Muscle layer of duodenum (tissue), 2 donors: ENCODE measurements around the gene UCKL1.

Experiments used
- H3K27ac ChIP-seq: one replicate; pipeline ENCODE4 v1.7.0; 2013; ENCODE audit warnings: mild to moderate bottlenecking, low read length
- H3K27me3 ChIP-seq: one replicate; pipeline ENCODE4 v1.7.0; 2013; ENCODE audit warnings: low read depth, mild to moderate bottlenecking, control low read depth, low read length
- H3K36me3 ChIP-seq, 2 donors: one replicate each; pipeline ENCODE4 v1.7.0; 2013; ENCODE audit warnings: low read length in 2 of 2, control low read depth in 1 of 2, mild to moderate bottlenecking in 1 of 2; ENCODE audit not compliant: insufficient read depth in 2 of 2, control insufficient read depth in 1 of 2
- H3K4me1 ChIP-seq, 2 donors: one replicate each; pipeline ENCODE4 v1.7.0; 2013; ENCODE audit warnings: low read length in 2 of 2, mild to moderate bottlenecking in 2 of 2, control low read depth in 1 of 2, moderate library complexity in 1 of 2; ENCODE audit not compliant: insufficient read depth in 2 of 2, control insufficient read depth in 1 of 2
- H3K4me3 ChIP-seq, 2 donors: one replicate each; pipeline ENCODE4 v1.7.0; 2013; ENCODE audit warnings: low read length in 2 of 2, low read depth in 1 of 2, mild to moderate bottlenecking in 1 of 2
- H3K9me3 ChIP-seq, 2 donors: one replicate each; pipeline ENCODE4 v1.7.0; 2013; ENCODE audit warnings: low read length in 2 of 2, control low read depth in 1 of 2, mild to moderate bottlenecking in 1 of 2; ENCODE audit not compliant: control insufficient read depth in 1 of 2
- donor health status: healthy.

The UCKL1 gene

DNA sequence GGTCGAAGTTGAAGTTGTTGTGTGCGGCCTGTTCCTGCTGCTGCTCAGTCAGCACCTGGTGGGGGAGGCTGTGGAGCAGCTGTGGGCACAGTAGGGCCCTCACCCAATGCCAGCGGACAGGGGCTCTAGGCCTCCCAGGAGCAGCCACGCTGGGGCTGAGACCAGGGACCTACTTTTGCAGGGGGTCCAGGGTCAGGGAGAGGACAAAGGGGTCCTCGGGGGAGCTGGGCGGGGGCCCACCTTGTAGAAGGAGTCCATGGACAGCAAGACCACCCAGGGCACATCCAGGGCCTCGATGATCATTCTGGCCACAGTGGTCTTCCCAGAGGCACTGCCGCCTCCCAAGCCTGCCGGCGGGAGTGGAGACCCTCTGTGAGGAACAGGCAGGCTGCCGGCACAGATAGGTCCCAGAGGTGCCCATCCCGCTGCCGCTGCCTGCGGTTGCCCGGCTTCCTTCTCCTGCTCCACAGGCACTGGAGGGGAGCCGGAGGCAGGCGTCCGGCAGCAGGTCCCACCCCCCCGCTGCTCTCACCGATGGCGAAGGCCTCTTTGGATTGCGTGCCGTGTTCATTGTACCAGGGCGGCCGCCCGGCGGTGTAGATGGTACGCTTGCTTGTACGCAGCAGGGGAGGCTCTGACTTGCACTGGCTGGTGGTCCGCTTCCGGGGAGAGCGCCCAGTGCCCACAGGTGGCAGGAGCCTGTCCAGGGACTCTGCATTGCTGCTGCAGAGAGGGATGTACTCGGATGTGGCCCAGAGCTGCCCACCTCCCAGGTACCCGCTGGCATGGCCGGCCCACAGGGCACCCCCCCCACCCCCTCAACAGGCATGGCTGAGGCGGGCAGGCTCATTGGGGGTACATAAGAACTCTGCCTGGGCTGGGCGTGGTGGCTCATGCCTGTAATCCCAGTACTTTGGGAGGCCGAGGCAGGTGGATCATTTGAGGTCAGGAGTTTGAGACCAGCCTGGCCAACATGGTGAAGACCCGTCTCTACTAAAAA is 10.0 kb downstream of the UCKL1 start:
- Histone ChIP-seq H3K4me1 (peaks cover 18 to 42% of the 10 kb centered on the region in 2 donors), H3K9me3 (no peaks in the 10 kb centered on the region), H3K27me3 (no peaks in the 10 kb centered on the region), H3K4me3 (no peak overlapping the region), H3K27ac (no peak overlapping the region), H3K36me3 (peaks cover 16 to 37% of the 10 kb centered on the region in 2 donors)

DNA sequence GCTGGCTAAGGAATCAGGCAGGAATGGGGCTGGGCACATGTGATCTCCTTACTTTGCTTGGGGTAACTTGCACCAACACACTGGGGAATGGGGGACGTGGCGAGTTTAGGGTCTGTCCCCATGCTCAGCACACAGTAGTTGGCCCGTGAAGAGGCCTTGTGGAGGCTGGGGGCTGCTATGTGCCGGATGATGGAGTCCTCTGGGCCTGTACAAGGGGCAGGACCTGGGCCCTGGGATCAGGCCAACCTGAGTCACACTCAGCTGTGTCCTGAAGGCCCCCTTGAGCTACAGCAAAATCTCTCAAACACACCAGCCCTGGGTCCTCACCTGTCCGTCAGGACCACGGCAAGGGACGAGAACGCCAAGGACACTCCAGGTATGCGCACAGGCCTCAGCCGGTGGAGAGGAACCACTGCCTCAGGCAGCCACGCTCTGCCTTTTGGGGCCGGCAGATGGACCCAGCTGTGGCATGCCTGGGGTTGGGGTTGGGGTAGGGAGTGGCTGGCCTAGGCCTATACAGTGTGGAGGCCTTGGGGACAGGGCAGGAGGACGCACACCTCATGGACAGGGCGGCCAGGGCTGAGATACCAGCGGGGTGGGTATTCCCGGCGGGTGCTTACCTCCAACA is 11.1 kb downstream of the UCKL1 start:
- H3K4me1 ChIP-seq: peaks cover 11 to 31% of the 10 kb centered on the region in 2 donors
- H3K27me3 ChIP-seq: no peaks in the 10 kb centered on the region
- H3K36me3 ChIP-seq: peaks cover 16 to 47% of the 10 kb centered on the region in 2 donors
- no peak overlapping the region for H3K4me3 ChIP-seq
- no peak overlapping the region for H3K27ac ChIP-seq
- H3K9me3 ChIP-seq: no peaks in the 10 kb centered on the region

DNA sequence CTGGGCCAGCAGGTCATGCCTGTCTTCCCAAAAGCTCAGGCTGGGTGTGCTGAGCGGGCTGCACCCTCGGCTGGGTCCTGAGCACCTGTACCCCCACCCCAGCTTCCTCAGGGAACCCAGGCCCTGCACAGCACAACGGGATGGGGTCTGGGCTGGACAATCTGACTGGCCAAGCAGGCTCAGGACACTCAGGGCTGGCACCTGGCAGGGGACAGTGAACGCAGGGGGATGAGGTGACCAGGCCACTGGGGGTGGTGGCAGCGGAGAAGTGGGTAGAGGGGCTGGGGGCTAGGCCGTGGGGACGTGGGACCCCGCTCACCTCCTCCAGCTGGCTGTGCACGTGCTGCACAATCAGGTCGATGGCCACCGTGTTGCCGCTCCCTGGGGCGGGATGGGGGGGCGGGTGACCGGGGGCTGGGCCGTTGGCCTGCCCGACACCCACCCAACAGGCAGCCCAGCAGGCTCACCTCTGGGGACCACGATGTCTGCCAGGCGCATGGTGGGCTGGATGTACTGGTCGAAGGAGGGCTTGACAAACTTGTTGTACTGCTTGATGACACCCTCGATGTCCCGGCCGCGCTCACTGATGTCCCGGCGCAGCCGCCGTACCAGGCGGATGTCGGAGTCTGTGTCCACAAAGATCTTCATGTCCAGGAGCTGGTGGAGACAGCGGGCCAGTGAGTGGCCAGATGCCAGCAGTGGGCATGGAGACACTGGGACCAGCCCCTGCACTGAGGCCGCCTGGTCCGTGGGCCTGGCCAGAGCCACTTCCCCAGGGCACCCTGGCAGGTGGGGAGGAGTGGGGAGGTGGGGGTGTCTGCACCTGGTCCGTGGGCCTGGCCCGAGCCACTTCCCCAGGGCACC is 11.9 kb downstream of the UCKL1 start:
- no peak overlapping the region for H3K4me3 ChIP-seq
- H3K9me3 ChIP-seq: no peaks in the 10 kb centered on the region
- peaks cover 6 to 23% of the 10 kb centered on the region in 2 donors for H3K4me1 ChIP-seq
- no peaks in the 10 kb centered on the region for H3K27me3 ChIP-seq
- H3K36me3 ChIP-seq: peaks cover 16 to 53% of the 10 kb centered on the region in 2 donors
- no peak overlapping the region for H3K27ac ChIP-seq

DNA sequence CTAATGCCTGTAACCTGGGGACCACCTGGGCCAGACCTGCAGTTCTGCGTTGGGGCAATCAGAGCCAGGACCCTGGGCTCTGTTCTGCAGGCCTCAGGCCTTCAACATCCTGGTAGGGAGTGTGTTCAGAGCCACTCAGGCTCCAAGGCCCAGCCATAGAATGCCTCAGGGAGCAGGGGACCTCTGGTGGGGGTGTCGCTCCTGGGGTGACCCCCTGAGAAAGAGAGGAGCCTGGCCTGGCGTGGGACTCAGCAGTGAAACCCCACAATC is 12.5 kb downstream of the UCKL1 start:
- Histone ChIP-seq H3K27me3 (no peaks in the 10 kb centered on the region), H3K27ac (no peak overlapping the region), H3K9me3 (no peaks in the 10 kb centered on the region), H3K4me1 (peaks cover 2 to 17% of the 10 kb centered on the region in 2 donors), H3K4me3 (no peak overlapping the region), H3K36me3 (peaks cover 16 to 58% of the 10 kb centered on the region in 2 donors)

DNA sequence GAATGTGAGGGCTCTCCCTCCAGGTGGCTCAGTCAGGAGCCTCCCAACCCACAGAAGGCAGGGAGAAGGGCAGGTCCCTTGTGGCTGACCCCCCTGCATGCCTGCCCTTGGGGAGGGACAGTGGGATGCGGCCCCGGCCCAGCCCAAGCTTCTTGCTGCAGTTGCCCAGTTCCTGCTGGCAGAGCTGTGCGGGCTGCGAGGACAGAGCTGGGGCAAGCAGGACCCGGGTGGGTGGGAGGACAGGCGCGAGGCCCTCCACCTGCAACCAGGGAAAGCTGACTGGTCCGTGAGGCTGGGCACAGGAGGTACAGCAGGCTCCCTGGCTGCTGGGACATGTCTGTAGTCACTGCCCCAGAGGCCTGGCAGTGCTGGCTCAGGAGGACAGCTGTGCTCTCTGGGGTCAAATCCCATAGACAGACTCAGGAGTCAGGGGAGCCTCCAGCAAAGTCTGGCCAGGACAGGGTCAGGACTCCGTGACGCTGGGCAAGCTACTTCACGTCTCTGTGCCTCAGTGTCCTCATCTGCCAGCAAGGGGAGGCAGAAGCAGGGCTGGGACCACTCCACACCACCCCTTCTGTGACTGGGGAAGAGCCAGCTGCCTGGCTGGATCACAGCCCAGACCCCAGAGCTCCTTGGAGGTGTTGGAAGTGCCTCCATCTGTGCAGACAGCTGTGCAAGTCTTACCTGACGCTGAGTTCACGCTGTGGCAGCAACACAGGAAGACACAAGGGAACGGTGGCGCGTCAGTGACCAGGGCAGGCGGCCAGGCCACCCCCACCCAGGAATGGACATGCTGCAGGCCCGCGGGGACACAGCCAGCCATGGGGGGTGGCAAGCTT is 13.0 kb downstream of the UCKL1 start:
- peaks cover 16 to 60% of the 10 kb centered on the region in 2 donors for H3K36me3 ChIP-seq

DNA sequence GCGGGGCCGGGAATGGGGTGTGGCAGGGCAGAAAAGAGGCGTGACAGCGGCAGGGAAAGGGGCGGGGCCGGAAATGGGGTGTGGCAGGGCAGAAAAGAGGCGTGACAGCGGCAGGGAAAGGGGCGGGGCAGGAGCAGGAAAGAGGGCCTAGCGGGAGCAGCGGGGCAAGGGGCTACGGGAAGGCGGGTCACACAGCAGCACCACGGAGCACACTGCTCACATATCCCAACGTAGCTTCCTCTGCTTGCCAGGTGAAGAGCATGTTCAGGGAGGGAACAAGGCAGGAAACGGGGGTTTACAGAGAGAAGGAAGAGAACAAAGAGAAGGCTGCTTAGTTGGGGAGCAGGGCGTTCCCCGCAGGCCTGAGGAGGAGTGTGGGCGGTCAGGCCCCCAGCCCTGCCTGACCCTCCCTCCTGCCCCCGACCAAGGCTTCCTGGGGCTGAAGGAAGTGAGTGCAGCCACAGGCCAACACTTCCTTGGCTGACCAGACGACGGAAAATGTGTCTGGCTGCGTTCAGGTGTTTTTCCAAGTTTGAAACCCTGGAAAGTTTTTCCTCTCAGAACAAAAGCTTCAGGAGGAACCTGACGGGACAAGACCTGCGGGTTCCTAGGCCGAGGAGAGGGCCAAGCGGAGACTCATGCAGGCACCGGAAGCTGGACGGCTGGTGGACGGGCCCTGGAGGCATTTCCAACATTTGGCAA is 13.8 kb downstream of the UCKL1 start:
- H3K4me1 ChIP-seq: peaks cover 0 to 4% of the 10 kb centered on the region in 2 donors
- no peaks in the 10 kb centered on the region for H3K27me3 ChIP-seq
- peaks cover 16 to 60% of the 10 kb centered on the region in 2 donors for H3K36me3 ChIP-seq
- H3K27ac ChIP-seq: no peak overlapping the region
- H3K4me3 ChIP-seq: no peak overlapping the region
- no peaks in the 10 kb centered on the region for H3K9me3 ChIP-seq

More for the DNA sequence above, 13.0 kb downstream of the UCKL1 start:
- no peaks in the 10 kb centered on the region for H3K9me3 ChIP-seq
- peaks cover 0 to 12% of the 10 kb centered on the region in 2 donors for H3K4me1 ChIP-seq
- no peak overlapping the region for H3K4me3 ChIP-seq
- no peak overlapping the region for H3K27ac ChIP-seq
- H3K27me3 ChIP-seq: no peaks in the 10 kb centered on the region

DNA sequence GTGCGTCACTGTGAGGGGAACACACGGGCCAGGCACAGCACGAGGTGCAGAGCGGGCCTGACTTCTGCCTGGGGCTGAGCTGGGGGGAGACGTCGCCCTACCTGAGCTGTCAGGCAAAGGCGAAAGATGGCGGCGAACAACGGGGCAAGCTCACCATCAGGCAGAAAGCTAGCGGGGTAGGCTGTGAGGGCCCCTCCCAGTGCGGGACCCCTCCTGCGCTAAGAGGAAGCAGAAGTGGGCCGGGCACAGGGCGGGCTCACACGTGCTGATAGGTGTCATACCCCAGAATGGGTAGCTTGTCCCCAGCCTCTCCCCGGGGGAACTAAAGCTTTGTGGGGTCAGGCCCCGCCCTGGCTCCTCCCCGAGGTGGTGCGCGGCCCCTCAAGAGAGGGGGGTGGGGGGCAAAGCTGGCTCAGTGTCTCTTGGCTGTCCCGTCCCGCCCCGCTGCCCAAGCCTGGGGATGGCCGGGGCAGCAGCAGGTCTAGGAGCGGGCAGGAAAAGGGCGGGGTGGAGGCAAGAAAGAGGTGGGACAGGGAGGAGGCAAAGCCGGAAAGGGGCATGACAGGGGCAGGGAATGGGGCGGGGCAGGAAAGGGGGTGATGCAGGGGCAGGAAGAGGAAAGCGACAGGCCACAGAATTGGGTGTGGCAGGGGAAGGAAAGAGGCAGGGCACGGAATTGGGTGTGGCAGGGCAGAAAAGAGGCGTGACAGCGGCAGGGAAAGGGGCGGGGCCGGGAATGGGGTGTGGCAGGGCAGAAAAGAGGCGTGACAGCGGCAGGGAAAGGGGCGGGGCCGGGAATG is 14.7 kb downstream of the UCKL1 start:
- no peaks in the 10 kb centered on the region for H3K9me3 ChIP-seq
- no peak overlapping the region for H3K4me3 ChIP-seq
- H3K4me1 ChIP-seq: no peaks in the 10 kb centered on the region
- H3K27ac ChIP-seq: no peak overlapping the region
- H3K27me3 ChIP-seq: no peaks in the 10 kb centered on the region
- H3K36me3 ChIP-seq: peaks cover 16 to 60% of the 10 kb centered on the region in 2 donors

DNA sequence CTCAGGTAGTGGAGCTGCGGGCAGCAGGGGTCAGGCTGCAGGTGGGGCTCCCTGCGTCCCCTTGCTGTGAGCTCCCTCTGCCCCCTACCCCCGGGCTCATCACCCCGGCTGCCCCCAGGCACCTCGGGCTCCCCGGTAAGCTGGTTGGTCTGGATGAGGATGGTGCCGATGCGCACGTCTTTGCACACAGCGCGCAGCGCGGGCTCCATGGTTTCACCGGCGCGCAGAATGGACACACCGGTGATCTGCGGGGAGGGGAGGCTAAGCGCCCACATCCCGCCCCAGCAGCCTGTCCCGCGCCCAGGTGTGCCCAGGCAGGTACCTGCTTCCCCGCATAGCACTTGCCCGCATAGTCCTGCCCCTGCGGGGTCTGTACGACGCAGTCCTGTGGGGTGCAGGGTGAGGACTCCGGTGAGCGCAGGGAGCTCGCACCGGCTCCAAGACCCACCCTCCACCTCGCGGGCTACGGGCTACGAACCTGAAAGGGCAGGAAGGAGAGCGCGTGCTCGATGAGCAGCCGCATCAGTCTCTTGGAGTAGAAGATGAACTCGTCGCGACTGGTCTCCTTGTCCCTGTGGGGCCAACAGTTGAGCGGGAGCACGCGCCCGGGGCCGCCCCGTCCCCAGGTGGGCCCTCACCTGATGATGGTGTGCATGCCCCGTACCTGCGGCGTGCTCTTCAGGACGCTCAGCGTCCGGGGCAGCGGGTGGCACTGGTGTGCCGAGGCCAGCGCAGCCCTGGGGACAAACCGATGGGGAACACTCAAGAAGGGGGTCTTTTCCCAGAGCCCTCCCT is 15.5 kb downstream of the UCKL1 start:
- no peak overlapping the region for H3K27ac ChIP-seq
- peaks cover 16 to 55% of the 10 kb centered on the region in 2 donors for H3K36me3 ChIP-seq
- H3K9me3 ChIP-seq: no peaks in the 10 kb centered on the region
- no peaks in the 10 kb centered on the region for H3K4me1 ChIP-seq
- no peaks in the 10 kb centered on the region for H3K27me3 ChIP-seq
- no peak overlapping the region for H3K4me3 ChIP-seq

DNA sequence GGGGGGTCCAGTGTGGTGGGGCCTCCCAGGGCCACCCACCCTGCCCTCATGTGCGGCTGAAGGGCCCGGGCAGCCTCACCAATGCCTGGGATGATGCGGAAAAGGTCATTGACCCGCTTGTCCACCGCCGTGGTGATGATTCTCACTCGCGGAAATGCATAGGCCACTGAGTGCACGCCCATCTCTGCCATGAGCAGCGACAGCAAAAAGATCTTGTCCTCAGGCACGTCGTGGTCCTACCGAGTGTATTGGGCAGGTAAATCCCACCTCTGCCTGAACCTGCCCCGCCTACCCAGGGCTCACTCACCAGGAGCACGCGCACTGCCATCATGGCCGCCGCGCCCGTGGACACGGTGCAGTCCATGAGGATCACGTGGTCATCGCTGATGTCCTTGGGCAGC is 16.1 kb downstream of the UCKL1 start:
- no peaks in the 10 kb centered on the region for H3K9me3 ChIP-seq
- no peak overlapping the region for H3K27ac ChIP-seq
- H3K4me1 ChIP-seq: no peaks in the 10 kb centered on the region
- no peak overlapping the region for H3K4me3 ChIP-seq
- no peaks in the 10 kb centered on the region for H3K27me3 ChIP-seq
- H3K36me3 ChIP-seq: peaks cover 15 to 55% of the 10 kb centered on the region in 2 donors
